Mucosa of stomach (tissue), 1 donor: ENCODE results near the gene TRIM8.

Experiments
- H3K27me3 ChIP-seq: one replicate; pipeline ENCODE4 v1.7.0; 2013; ENCODE audit warnings: mild to moderate bottlenecking, low read length; ENCODE audit not compliant: control insufficient read depth, insufficient read depth
- H3K36me3 ChIP-seq: one replicate; pipeline ENCODE4 v1.7.0; 2013; ENCODE audit warnings: low read length; ENCODE audit not compliant: control insufficient read depth, insufficient read depth
- H3K4me1 ChIP-seq: one replicate; pipeline ENCODE4 v1.7.0; 2013; ENCODE audit warnings: mild to moderate bottlenecking, low read length; ENCODE audit not compliant: control insufficient read depth, insufficient read depth
- H3K4me3 ChIP-seq: one replicate; pipeline ENCODE4 v1.7.0; 2013; ENCODE audit warnings: low read length
- H3K9ac ChIP-seq: one replicate; pipeline ENCODE4 v1.7.0; 2013; ENCODE audit warnings: mild to moderate bottlenecking, low read length, moderate library complexity
- H3K9me3 ChIP-seq: one replicate; pipeline ENCODE4 v1.7.0; 2013; ENCODE audit warnings: mild to moderate bottlenecking, low read length, moderate library complexity; ENCODE audit not compliant: control insufficient read depth
- donor health status: Pancreatic carcinoma.

The TRIM8 gene

DNA sequence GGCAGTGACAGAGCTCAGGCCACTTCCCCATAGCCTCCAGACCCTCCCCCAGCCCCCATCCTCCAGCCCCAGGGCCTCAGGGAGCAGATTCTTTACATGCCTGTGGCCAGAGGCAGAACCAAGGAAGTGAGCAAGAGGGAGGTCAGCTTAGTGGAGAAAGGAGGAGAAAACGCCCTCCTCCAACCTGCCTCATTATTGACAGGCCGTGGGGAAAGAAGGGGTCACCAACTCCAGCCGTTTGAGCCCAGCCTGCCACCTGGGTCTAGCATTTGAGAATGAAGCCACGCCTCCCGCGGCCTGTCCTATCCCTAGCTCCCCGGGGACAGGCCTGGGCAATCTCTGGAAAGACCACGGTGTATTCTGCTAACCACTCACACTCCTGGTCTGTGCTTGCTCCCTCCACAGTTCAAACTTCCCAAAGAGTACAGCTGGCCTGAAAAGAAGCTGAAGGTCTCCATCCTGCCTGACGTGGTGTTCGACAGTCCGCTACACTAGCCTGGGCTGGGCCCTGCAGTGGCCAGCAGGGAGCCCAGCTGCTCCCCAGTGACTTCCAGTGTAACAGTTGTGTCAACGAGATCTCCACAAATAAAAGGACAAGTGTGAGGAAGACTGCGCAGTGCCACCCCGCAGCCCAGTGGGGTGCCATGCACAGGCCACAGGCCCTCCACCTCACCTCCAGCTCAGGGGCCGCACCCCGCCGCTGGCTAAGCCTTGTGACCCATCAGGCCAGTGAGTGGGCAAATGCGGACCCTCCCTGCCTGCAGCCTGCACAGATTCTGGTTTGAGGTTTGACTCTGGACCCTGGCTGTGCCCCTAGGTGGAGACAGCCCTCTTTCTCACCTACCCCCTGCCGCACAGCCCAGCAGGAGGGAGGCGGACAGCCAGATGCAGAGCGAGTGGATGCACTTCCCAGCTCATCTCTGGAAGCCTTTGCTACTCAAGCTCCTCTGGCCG lies 14.3 kb upstream of the TRIM8 start:
- Histone ChIP-seq H3K4me1 (peaks cover 39% of the 10 kb centered on the region), H3K9ac (no peak overlapping the region), H3K36me3 (no peaks in the 10 kb centered on the region), H3K4me3 (no peak overlapping the region), H3K27me3 (no peaks in the 10 kb centered on the region), H3K9me3 (no peaks in the 10 kb centered on the region)

DNA sequence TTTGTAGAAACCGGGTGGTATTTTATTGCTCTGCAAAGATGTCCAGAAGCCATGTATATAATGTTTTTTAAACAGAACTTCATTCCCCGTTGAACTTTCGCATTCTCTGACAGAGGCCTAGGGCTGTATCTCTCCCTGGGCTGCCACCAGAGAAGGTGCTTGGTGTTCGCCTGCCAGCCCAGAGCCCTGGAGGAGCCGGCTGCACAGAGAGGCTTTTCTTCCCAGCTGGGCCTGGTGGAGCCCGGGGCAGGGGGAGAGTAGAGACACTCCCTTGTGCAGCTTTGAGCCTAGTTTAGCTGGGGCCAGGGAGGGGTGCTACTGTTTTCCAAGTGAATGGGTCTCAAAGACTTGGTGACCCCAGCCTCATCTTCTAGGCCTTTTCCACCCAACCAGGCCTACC lies 13.6 kb upstream of the TRIM8 start:
- Histone ChIP-seq H3K4me3 (no peak overlapping the region), H3K36me3 (no peaks in the 10 kb centered on the region), H3K9ac (no peak overlapping the region), H3K9me3 (no peaks in the 10 kb centered on the region), H3K4me1 (peaks cover 35% of the 10 kb centered on the region), H3K27me3 (no peaks in the 10 kb centered on the region)

DNA sequence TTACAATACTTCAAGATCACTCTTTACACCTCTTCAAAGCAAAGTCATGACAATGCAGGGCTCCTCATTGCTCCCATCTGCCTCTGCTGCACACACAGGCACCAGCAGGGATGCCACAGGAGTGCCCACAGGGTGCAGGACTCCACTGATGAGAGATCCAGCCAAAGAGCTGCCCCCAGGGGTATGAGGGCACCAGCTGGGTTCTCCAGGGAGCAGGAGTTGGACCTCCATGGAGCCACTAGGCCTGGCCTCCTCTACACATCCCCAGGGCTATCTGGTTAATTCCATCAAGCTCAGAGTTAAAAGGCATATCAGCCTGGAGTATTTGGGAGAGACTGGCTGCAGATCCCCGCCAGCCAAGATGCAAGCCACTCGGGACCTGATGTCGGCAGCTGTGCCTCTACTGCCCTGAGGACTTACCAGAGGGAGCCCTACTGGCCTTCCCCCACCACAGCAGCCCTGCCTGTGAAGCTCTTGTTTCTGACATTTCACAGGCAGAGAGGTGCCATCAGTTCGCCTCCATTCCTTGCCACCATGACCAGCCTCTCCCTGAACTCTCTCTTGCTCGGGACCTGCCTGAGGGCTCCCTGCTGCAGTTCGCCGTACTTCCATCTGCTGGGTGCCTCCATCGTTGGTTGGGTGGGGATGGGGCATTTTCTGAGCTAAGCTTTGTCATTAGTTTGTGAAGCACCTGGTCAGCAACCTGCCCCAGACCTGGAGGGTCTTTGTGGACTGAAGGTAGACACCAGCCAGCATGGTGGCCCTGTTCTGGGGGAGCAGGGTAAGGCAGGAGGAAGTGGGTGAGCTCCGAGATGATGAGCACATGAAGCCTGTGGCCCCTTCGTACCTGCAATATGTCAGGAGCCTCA lies 12.5 kb upstream of the TRIM8 start:
- no peaks in the 10 kb centered on the region for H3K36me3 ChIP-seq
- H3K9me3 ChIP-seq = no peaks in the 10 kb centered on the region
- no peak overlapping the region for H3K4me3 ChIP-seq
- H3K27me3 ChIP-seq = no peaks in the 10 kb centered on the region
- no peak overlapping the region for H3K9ac ChIP-seq
- H3K4me1 ChIP-seq = peaks cover 31% of the 10 kb centered on the region

DNA sequence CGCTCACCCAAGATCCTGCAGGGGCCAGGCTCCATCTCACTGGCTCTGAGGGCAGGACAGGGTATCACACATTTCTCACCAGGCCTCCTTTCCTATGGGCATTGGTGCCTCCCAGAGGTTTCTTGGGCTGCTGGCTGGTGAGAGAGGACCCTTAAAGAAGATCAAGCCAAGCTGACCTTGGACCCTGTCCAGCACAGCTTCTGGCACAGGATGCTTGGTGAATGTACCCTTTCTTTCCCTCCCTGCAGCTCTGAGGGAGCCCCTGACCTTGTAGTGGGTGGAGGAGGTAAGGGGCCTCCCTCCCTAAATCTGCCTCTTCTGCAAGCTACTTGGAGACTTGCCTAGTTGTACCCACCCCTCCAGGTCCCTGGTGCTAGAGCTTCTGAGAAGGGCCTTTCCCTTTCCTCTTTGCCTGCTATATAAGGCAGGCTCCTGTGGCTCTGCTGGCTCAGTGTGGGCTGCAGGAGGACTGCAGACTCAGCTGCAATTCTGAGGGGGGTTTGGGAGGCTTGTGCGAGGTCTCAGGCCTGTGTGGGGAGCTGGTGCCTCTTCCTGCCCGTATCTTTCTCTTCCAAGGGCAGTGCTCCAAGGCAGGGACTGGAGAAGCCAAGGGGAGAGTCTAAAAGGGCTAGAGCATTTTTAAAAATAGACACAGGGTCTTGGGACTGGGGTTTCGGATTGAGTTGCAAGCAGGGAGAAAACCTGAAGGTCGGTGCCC lies 11.7 kb upstream of the TRIM8 start:
- no peak overlapping the region for H3K4me3 ChIP-seq
- no peaks in the 10 kb centered on the region for H3K36me3 ChIP-seq
- peaks cover 26% of the 10 kb centered on the region for H3K4me1 ChIP-seq
- H3K9ac ChIP-seq = no peak overlapping the region
- H3K9me3 ChIP-seq = no peaks in the 10 kb centered on the region
- H3K27me3 ChIP-seq = no peaks in the 10 kb centered on the region

DNA sequence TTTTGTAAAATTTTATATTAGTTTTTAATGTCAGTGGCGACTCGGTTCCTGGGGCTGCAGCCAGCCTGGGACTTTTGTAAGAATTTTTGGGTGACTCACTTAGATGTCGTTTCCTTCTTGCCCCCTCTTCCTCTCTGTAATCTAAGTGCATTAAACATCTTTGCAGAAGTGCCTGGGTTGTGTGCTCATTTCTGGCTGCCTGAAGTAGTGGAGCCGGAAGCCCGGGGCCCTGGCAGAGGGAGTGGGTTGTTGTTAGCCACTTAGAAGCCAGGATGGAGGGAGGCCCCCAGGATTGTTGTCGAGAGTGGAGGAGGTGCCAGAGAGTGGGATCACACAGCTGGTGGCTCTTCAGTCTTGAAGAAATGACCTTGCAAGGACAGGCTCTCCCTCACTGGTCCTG lies 11.0 kb upstream of the TRIM8 start:
- Histone ChIP-seq H3K9me3 (no peaks in the 10 kb centered on the region), H3K9ac (no peak overlapping the region), H3K4me1 (peaks cover 18% of the 10 kb centered on the region), H3K4me3 (no peak overlapping the region), H3K36me3 (no peaks in the 10 kb centered on the region), H3K27me3 (no peaks in the 10 kb centered on the region)

DNA sequence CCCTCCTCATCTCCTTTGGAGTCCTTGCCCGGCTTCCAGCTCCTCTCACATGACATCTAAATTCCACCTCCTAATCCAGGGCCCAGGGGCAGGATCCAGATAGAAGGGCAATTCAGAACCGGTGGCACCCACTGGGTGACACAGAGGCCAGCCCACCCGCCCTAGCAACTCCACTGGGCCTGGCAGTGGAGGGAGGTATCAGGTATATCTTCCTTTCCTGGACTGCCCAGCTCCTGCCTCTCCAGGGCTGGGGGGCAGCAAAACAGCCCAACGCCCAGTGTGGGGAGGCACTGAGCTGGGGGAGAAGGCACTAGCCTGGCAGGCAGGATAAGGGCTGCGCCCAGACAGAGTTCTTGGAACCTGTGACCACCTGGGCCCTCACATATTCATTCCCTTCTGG lies 10.4 kb upstream of the TRIM8 start:
- Histone ChIP-seq H3K4me1 (peaks cover 16% of the 10 kb centered on the region), H3K36me3 (no peaks in the 10 kb centered on the region), H3K4me3 (no peak overlapping the region), H3K9me3 (no peaks in the 10 kb centered on the region), H3K27me3 (no peaks in the 10 kb centered on the region), H3K9ac (no peak overlapping the region)

DNA sequence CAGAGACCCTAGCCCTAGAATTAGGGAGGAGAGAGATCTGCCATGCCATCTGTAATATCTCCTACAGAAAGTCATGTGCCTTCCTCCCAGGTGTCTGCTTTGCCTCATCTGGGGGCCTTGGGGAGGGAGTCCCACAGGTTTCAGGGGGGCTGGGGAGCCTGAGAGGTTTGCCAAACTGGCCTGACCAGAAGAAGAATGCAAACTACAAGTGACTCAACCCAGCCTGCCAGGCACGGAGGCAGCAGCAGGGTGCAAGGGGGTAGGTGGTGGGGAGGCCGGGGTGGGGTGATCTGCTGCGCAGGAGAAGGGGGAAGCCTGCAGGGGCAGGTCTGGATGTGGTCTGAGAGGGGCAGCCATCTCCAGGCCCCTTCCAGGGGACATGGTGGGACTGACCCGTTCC lies 9.6 kb upstream of the TRIM8 start:
- H3K4me1 ChIP-seq = peaks cover 16% of the 10 kb centered on the region
- H3K4me3 ChIP-seq = no peak overlapping the region
- H3K36me3 ChIP-seq = no peaks in the 10 kb centered on the region
- no peaks in the 10 kb centered on the region for H3K27me3 ChIP-seq
- H3K9ac ChIP-seq = no peak overlapping the region
- H3K9me3 ChIP-seq = no peaks in the 10 kb centered on the region

DNA sequence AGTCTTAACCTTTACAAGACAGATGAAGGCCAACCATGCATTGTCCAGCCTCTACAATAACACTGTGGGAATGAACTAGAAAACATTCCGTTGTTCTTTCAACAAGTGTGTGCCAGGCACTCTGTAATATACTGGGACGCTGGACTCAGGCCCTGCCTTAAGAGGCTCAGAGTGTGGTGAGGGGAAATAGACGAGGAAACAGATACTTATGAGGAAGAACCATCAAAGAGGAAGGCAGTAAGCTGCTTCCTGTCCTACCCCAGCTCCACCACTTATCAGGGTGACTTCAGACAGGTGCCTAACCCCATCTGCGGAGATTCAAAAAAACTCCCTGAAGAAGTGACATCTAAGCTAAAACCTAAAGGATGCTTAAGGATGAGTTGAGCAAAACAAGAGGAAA lies 8.9 kb upstream of the TRIM8 start:
- Histone ChIP-seq H3K4me3 (no peak overlapping the region), H3K9ac (no peak overlapping the region), H3K4me1 (peaks cover 16% of the 10 kb centered on the region), H3K9me3 (no peaks in the 10 kb centered on the region), H3K36me3 (no peaks in the 10 kb centered on the region), H3K27me3 (no peaks in the 10 kb centered on the region)

DNA sequence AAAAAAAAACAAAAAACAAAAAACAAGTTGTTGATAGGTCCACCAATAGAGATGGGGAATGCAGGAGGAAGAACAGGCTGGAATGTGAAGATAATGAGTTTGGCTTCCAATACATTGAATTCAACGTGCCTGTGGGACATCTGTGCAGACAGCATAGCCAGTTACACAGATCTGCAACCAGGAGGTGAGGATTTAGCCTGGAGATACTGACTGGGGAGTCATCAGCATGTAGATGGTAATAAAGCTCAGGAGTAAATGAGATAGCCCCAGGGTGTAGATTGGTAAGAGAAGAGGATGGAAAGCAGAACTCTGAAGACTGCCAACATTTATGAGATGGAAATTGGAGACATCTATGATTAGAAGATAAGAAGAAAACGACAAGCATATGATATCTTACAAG lies 4.7 kb upstream of the TRIM8 start:
- Histone ChIP-seq H3K4me3 (no peak overlapping the region), H3K9ac (no peak overlapping the region), H3K9me3 (no peaks in the 10 kb centered on the region), H3K27me3 (no peaks in the 10 kb centered on the region), H3K4me1 (peaks cover 6% of the 10 kb centered on the region), H3K36me3 (no peaks in the 10 kb centered on the region)

DNA sequence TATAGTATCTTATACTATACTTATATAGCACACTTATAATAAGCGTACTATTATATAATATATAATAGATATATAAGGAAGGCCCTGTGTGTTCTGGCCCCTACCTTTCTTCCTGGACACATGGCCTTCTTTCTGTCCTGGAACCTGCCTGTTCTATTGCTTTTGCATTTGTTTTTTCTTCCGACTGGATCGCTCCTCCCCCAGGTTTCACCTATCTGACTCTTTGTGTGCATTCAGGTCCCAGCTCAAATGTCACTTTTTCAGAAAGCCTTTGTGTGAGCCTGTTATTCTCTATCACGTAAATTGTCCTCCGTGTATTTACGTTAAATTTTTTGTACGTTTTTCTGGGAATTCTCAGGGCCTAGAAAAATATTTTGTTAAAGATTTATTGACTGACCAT lies 2.9 kb upstream of the TRIM8 start:
- no peaks in the 10 kb centered on the region for H3K9me3 ChIP-seq
- peak overlapping the region; percentile 81 for H3K9ac ChIP-seq
- H3K4me1 ChIP-seq = peaks cover 6% of the 10 kb centered on the region

DNA sequence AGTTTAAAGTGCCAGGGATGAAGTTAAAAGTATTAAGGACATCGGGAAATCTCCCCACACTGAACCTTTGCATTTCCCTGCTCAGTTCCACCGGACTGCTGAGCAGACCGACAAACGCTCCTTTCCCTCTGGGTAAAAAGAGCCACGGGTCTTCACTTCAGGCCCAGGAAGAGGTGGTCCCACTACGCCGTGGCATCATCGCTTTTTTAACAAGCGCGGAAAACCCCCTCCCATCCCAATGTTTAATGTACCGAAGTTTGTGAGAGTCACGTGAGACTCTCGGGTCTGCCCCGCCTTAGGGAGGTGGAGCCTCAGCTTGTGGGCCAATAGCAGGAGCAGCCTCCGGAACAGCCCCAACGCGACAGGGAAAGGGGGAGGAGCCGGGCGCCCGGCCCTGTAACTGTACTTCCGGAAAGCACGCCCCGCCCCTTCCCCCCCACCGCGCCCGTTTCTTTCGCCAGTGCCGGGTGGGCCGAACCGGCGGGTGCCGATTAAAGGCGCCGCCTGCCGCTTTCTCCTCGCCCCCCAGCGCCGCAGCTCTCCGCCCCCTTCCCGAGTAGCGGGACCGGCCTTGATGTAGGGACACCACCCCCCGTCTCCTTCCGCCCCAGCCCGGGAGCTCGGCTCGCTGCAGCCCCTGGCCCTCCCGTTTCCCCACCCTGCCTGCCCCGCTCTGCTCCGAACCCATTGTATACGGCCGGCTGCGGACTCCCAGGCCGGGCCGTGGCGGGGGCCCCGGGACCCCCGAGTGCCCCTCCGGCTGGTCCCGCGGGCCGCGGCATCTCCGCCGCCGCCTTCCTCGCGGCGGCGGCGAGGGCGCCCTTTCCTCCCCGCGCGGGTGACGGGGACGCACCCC lies 2.2 kb upstream of the TRIM8 start:
- peak overlapping the region; percentile 99 for H3K9ac ChIP-seq
- no peaks in the 10 kb centered on the region for H3K9me3 ChIP-seq
- no peaks in the 10 kb centered on the region for H3K27me3 ChIP-seq
- peak overlapping the region; percentile 77 for H3K4me3 ChIP-seq
- H3K36me3 ChIP-seq = no peaks in the 10 kb centered on the region
- peaks cover 10% of the 10 kb centered on the region for H3K4me1 ChIP-seq

More for the DNA sequence above, 2.9 kb upstream of the TRIM8 start:
- Histone ChIP-seq H3K27me3 (no peaks in the 10 kb centered on the region), H3K36me3 (no peaks in the 10 kb centered on the region), H3K4me3 (peak overlapping the region; percentile 71)
